PC-3 (cell line): ENCODE data around the gene ZNF225. TPM values are rescaled to one million over a fixed set of nuclear protein-coding genes. Genes with fewer than 3 reads are reported as not detected.

ENCODE experiments used
- ATAC-seq: fragments of 200-7000 bp; cut with Tn5 transposase; 2 replicates; pipeline ENCODE4 v1.9.1; 2020; ENCODE audit warnings: mild to moderate bottlenecking, moderate library complexity
- BruUV-seq: library from RNA; stranded (reverse); fragments of 400-500 nt; replicated peaks from 2 replicates; lab custom pipeline; 2021; lab: Mats Ljungman, UMichigan
- CTCF ChIA-PET: fragments of 300-600 bp; sonication (Branson Sonifier 250); formaldehyde crosslinking; loops from one replicate; lab custom pipeline; 2022; ENCODE audit warnings: antibody characterized with exemption; lab: Charles Lee
- POLR2A ChIA-PET: fragments of 300-600 bp; sonication (Branson Sonifier 250); formaldehyde crosslinking; loops from one replicate; lab custom pipeline; 2022; ENCODE audit warnings: antibody characterized with exemption; ENCODE audit not compliant: unreplicated experiment; lab: Charles Lee
- DNase-seq: peaks from one replicate; pipeline ENCODE4 v3.0.0-alpha.2; 2015
- H2AFZ ChIP-seq: fragments of 300-600 bp; sonication (generic); 2 replicates; pipeline ENCODE4 v1.6.0; 2016; ENCODE audit warnings: antibody characterized with exemption, low read length
- H3F3A ChIP-seq: fragments of 300-600 bp; sonication (generic); one replicate; pipeline ENCODE4 v1.6.0; 2017; ENCODE audit warnings: antibody characterized with exemption, low read length, control low read depth, mild to moderate bottlenecking; ENCODE audit not compliant: unreplicated experiment
- H3K27ac ChIP-seq: fragments of 300-600 bp; sonication (generic); 2 replicates; pipeline ENCODE4 v1.5.1; 2016; ENCODE audit warnings: mild to moderate bottlenecking, low read length
- H3K27me3 ChIP-seq: fragments of 300-600 bp; sonication (generic); 2 replicates; pipeline ENCODE4 v1.6.1; 2016; ENCODE audit warnings: low read length, mixed read lengths
- H3K36me3 ChIP-seq: fragments of 300-600 bp; sonication (generic); 2 replicates; pipeline ENCODE4 v1.6.1; 2016; ENCODE audit warnings: low read depth, mixed run types, low read length, mixed read lengths
- H3K4me1 ChIP-seq: fragments of 300-600 bp; sonication (generic); 2 replicates; pipeline ENCODE4 v1.5.1; 2016; ENCODE audit warnings: low read length; ENCODE audit not compliant: insufficient read depth
- H3K4me2 ChIP-seq: fragments of 300-600 bp; sonication (generic); 2 replicates; pipeline ENCODE4 v1.6.0; 2016; ENCODE audit warnings: low read length
- H3K4me3 ChIP-seq: fragments of 300-600 bp; sonication (generic); 2 replicates; pipeline ENCODE4 v1.5.1; 2016; ENCODE audit warnings: mild to moderate bottlenecking, low read length, mixed read lengths
- H3K79me2 ChIP-seq: fragments of 300-600 bp; sonication (generic); 2 replicates; pipeline ENCODE4 v1.6.1; 2017; ENCODE audit warnings: low read length, mixed read lengths
- H3K9ac ChIP-seq: fragments of 300-600 bp; sonication (generic); 2 replicates; pipeline ENCODE4 v1.6.0; 2016; ENCODE audit warnings: mild to moderate bottlenecking, low read length
- H3K9me2 ChIP-seq: fragments of 300-600 bp; sonication (generic); replicated peaks from 2 replicates; pipeline ENCODE4 v1.6.1; 2016; ENCODE audit warnings: mixed run types, low read length, mixed read lengths
- H3K9me3 ChIP-seq: fragments of 300-600 bp; sonication (generic); 2 replicates; pipeline ENCODE4 v1.6.1; 2016; ENCODE audit warnings: low read length, mixed read lengths
- H4K20me1 ChIP-seq: fragments of 300-600 bp; sonication (generic); 2 replicates; pipeline ENCODE4 v1.6.1; 2016; ENCODE audit warnings: low read length, mixed read lengths
- CTCF ChIP-seq: fragments of 300-600 bp; sonication (generic); conservative IDR thresholded peaks from 2 replicates; pipeline ENCODE4 v1.5.1; 2017; ENCODE audit warnings: antibody characterized with exemption, low read depth, mild to moderate bottlenecking, low read length
- EZH2 ChIP-seq: fragments of 300-600 bp; sonication (generic); IDR thresholded peaks from one replicate; pipeline ENCODE4 v1.6.1; 2017; ENCODE audit warnings: antibody characterized with exemption, mild to moderate bottlenecking, low read length; ENCODE audit not compliant: unreplicated experiment
- EZH2phosphoT487 ChIP-seq: fragments of 300-600 bp; sonication (generic); IDR thresholded peaks from 2 replicates; pipeline ENCODE4 v1.6.1; 2018; ENCODE audit warnings: mild to moderate bottlenecking, antibody characterized with exemption, low read length, borderline replicate concordance
- intact Hi-C: fragments of 100-400 bp; cut with micrococcal nuclease; formaldehyde crosslinking; loops from 2 replicates; pipeline ENCODE4 v1.9.0; 2023
- total RNA-seq: library from RNA; depleted of rRNA; stranded (reverse); fragments of >200 nt; gene quantifications from 2 replicates; pipeline ENCODE4 v1.2.3, GENCODE V29; 2014

Gene ZNF225
- total RNA-seq, 1 experiment from 2014 or later, result 1.6 TPM

- peak; percentile 3 for DNase-seq
These were observed 28.8 kb downstream of the ZNF225 start for GRCh38 chr19:44142059-44142433.

GRCh38 chr19:44149776-44150175, 36.6 kb downstream of the ZNF225 start:
- Histone ChIP-seq H2AFZ (no peak overlapping the region), H3K27me3 (no peaks in the 10 kb centered on the region), H3F3A (no peaks in the 10 kb centered on the region), H3K9me2 (no peaks in the 10 kb centered on the region), H3K27ac (no peak overlapping the region), H3K36me3 (peaks cover 16% of the 10 kb centered on the region), H3K4me1 (no peaks in the 10 kb centered on the region), H3K79me2 (no peaks in the 10 kb centered on the region), H3K9ac (no peak overlapping the region), H4K20me1 (no peaks in the 10 kb centered on the region), H3K9me3 (no peaks in the 10 kb centered on the region), H3K4me3 (no peak overlapping the region), H3K4me2 (no peak overlapping the region)
- CTCF ChIA-PET, result no interaction called here
- POLR2A ChIA-PET, result no interaction called here
- no peak for ATAC-seq
- TF ChIP-seq CTCF (no peak), EZH2 (no peak), EZH2phosphoT487 (no peak)
- BruUV-seq, result no TSS peak
- no peak for DNase-seq
- intact Hi-C loops, result no loop called here

More at GRCh38 chr19:44142059-44142433, 28.8 kb downstream of the ZNF225 start:
- Histone ChIP-seq H3K79me2 (peaks cover 8% of the 10 kb centered on the region), H3K4me3 (peak overlapping the region; percentile 83), H3K4me1 (no peaks in the 10 kb centered on the region), H3F3A (no peaks in the 10 kb centered on the region), H4K20me1 (no peaks in the 10 kb centered on the region), H3K9me2 (no peaks in the 10 kb centered on the region), H3K9me3 (no peaks in the 10 kb centered on the region), H3K9ac (peak overlapping the region; percentile 67; the same call in 1 of the 2 replicates), H3K27me3 (no peaks in the 10 kb centered on the region), H2AFZ (peak overlapping the region; percentile 88), H3K36me3 (peaks cover 5% of the 10 kb centered on the region; the same call in 1 of the 2 replicates), H3K4me2 (peak overlapping the region; percentile 95), H3K27ac (no peak overlapping the region)
- ChIA-PET POLR2A (interaction anchor here (0.6 to 0.7 kb wide), 3 partner anchors 21 to 609 kb away, joined by 3 to 4 read pairs (median 3); partner anchors contain the start of gene ZNF221), CTCF (no interaction called here)
- ATAC-seq, result peak; percentile 22
- intact Hi-C loops, result no loop called here
- no peak for TF ChIP-seq EZH2phosphoT487
- TF ChIP-seq CTCF, result no peak
- no peak for TF ChIP-seq EZH2
- no TSS peak for BruUV-seq

GRCh38 chr19:44151491-44151890, 38.3 kb downstream of the ZNF225 start:
- no peaks in the 10 kb centered on the region for H3K27me3 ChIP-seq
- no peaks in the 10 kb centered on the region for H3F3A ChIP-seq
- H3K36me3 ChIP-seq, result peaks cover 28% of the 10 kb centered on the region
- H3K9me2 ChIP-seq, result no peaks in the 10 kb centered on the region
- no peak overlapping the region for H3K4me3 ChIP-seq
- H4K20me1 ChIP-seq, result no peaks in the 10 kb centered on the region
- ATAC-seq, result no peak
- ChIA-PET POLR2A (no interaction called here), CTCF (no interaction called here)
- DNase-seq, result no peak
- no peak overlapping the region for H3K9ac ChIP-seq
- no peak overlapping the region for H2AFZ ChIP-seq
- no peak overlapping the region for H3K4me2 ChIP-seq
- intact Hi-C loops, result no loop called here
- TF ChIP-seq EZH2phosphoT487, result no peak
- no peak for TF ChIP-seq EZH2
- no peak for TF ChIP-seq CTCF
- H3K27ac ChIP-seq, result no peak overlapping the region
- no TSS peak for BruUV-seq
- H3K9me3 ChIP-seq, result peaks cover 5% of the 10 kb centered on the region
- H3K79me2 ChIP-seq, result no peaks in the 10 kb centered on the region
- H3K4me1 ChIP-seq, result no peaks in the 10 kb centered on the region
